NOMO-1 (cell line): ENCODE data around the gene PCDH10.

Source experiments
- DNase-seq, 2 experiments: peaks; one replicate each; lab custom pipeline; 2025; ENCODE audit not compliant: unreplicated experiment in 2 of 2; lab: John Stamatoyannopoulos, UW

Gene PCDH10

GRCh38 chr4:133150486-133151340, 1.6 kb downstream of the PCDH10 start:
- no peak for DNase-seq

GRCh38 chr4:133151341-133151690, 2.2 kb downstream of the PCDH10 start:
- no peak for DNase-seq

GRCh38 chr4:133151691-133152329, 2.7 kb downstream of the PCDH10 start:
- no peak for DNase-seq

- DNase-seq = no peak
Measured at GRCh38 chr4:133152330-133152821, 3.3 kb downstream of the PCDH10 start.

- no peak for DNase-seq
Measured at GRCh38 chr4:133152831-133153481, 3.9 kb downstream of the PCDH10 start.

- no peak for DNase-seq
Measured at GRCh38 chr4:133154725-133155124, 5.6 kb downstream of the PCDH10 start.

GRCh38 chr4:133156096-133156495, 7.0 kb downstream of the PCDH10 start:
- DNase-seq = no peak

GRCh38 chr4:133156556-133156955, 7.5 kb downstream of the PCDH10 start:
- DNase-seq = no peak

- no peak for DNase-seq
Measured at GRCh38 chr4:133157460-133158160, 8.5 kb downstream of the PCDH10 start.

- DNase-seq = no peak
Measured at GRCh38 chr4:133160853-133161252, 11.8 kb downstream of the PCDH10 start.

- DNase-seq = no peak
Measured at GRCh38 chr4:133161570-133162295, 12.6 kb downstream of the PCDH10 start.

- DNase-seq = no peak
Measured at GRCh38 chr4:133162941-133163340, 13.8 kb downstream of the PCDH10 start.

GRCh38 chr4:133178956-133179355, 29.9 kb downstream of the PCDH10 start:
- DNase-seq = no peak

GRCh38 chr4:133186210-133186609, 37.1 kb downstream of the PCDH10 start:
- DNase-seq = no peak

- DNase-seq = no peak
Measured at GRCh38 chr4:133186845-133187244, 37.8 kb downstream of the PCDH10 start.

- no peak for DNase-seq
Measured at GRCh38 chr4:133188433-133189146, 39.5 kb downstream of the PCDH10 start.

GRCh38 chr4:133189147-133189517, 40.0 kb downstream of the PCDH10 start:
- DNase-seq = no peak

GRCh38 chr4:133190098-133190497, 41.0 kb downstream of the PCDH10 start:
- no peak for DNase-seq

- DNase-seq = no peak
Measured at GRCh38 chr4:133208694-133209285, 59.7 kb downstream of the PCDH10 start.
